CD4-positive, alpha-beta T cell (primary cell): ENCODE measurements around the gene PLPPR3. TPM values are rescaled to one million over a fixed set of nuclear protein-coding genes. Genes with fewer than 3 reads are reported as not detected.
"Not testable (repeated sequence)": the region's sequence is repeated elsewhere in the genome, so short reads cannot be mapped to it uniquely, and the experiment has no call there.

Source experiments
- ATAC-seq: fragments of 200-7000 bp; cut with Tn5 transposase; one replicate; pipeline ENCODE4 v1.10.0; 2022; ENCODE audit warnings: mild to moderate bottlenecking; ENCODE audit not compliant: poor library complexity
- CTCF ChIA-PET: fragments of 350-600 bp; sonication (Branson Sonifier 250); formaldehyde crosslinking; loops from one replicate; lab custom pipeline; 2021; ENCODE audit warnings: antibody characterized with exemption, inconsistent platforms; lab: Charles Lee
- POLR2A ChIA-PET: fragments of 350-600 bp; sonication (Branson Sonifier 250); formaldehyde crosslinking; loops from one replicate; lab custom pipeline; 2021; ENCODE audit warnings: antibody characterized with exemption, inconsistent platforms; lab: Charles Lee
- DNase-seq, 14 experiments: peaks; one replicate each; pipeline ENCODE4 v3.0.0-alpha.2; 2013 to 2020; ENCODE audit warnings: mixed read lengths in 2 of 14
- H3K27ac ChIP-seq, 2 donors: one replicate each; pipeline versions ENCODE4 v1.5.1 to v1.7.0; 2013; ENCODE audit warnings: low read length in 2 of 2, low read depth in 1 of 2, mild to moderate bottlenecking in 1 of 2
- H3K27me3 ChIP-seq, 2 experiments: 1 replicate in 1 of 2; 2 replicates in 1 of 2; pipeline versions ENCODE4 v1.6.1 to v1.7.0; 2013; ENCODE audit warnings: low read length in 2 of 2, control low read depth in 1 of 2, mild to moderate bottlenecking in 1 of 2, moderate library complexity in 1 of 2; ENCODE audit not compliant: insufficient read depth in 2 of 2, control insufficient read depth in 1 of 2
- H3K36me3 ChIP-seq: one replicate; pipeline ENCODE4 v1.6.1; 2013; ENCODE audit warnings: low read length, control low read depth; ENCODE audit not compliant: insufficient read depth
- H3K4me1 ChIP-seq: one replicate; pipeline ENCODE4 v1.6.1; 2013; ENCODE audit warnings: low read length, control low read depth; ENCODE audit not compliant: insufficient read depth
- H3K4me3 ChIP-seq: one replicate; pipeline ENCODE4 v1.5.1; 2013; ENCODE audit warnings: mild to moderate bottlenecking, low read length, moderate library complexity
- H3K9me3 ChIP-seq, 2 experiments: 1 replicate in 1 of 2; 2 replicates in 1 of 2; pipeline versions ENCODE4 v1.6.1 to v1.7.0; 2013; ENCODE audit warnings: low read length in 2 of 2, mild to moderate bottlenecking in 2 of 2, control low read depth in 1 of 2, moderate library complexity in 1 of 2; ENCODE audit not compliant: control insufficient read depth in 1 of 2, insufficient read depth in 1 of 2
- H3K27ac Mint-ChIP-seq: one replicate; pipeline ENCODE4 v1.8.0; 2020; ENCODE audit warnings: mixed read lengths
- H3K27me3 Mint-ChIP-seq: one replicate; pipeline ENCODE4 v1.8.0; 2021; ENCODE audit warnings: mixed read lengths
- H3K36me3 Mint-ChIP-seq: one replicate; pipeline ENCODE4 v1.8.0; 2021; ENCODE audit warnings: low read depth, mixed read lengths
- H3K4me1 Mint-ChIP-seq: one replicate; pipeline ENCODE4 v1.8.0; 2021; ENCODE audit warnings: low read depth, mixed read lengths
- H3K4me3 Mint-ChIP-seq: one replicate; pipeline ENCODE4 v1.8.0; 2020; ENCODE audit warnings: mild to moderate bottlenecking, mixed read lengths
- H3K9me3 Mint-ChIP-seq: one replicate; pipeline ENCODE4 v1.8.0; 2020; ENCODE audit warnings: mixed read lengths
- intact Hi-C, 2 experiments: fragments of 100-400 bp; cut with DNase I in 1 of 2; cut with micrococcal nuclease in 1 of 2; formaldehyde crosslinking; loops; one replicate each; pipeline versions ENCODE4 v1.15.1 to v1.9.0; 2023 to 2025; cut with DNase I, micrococcal nuclease
- total RNA-seq, 174 experiments: library from RNA in 2 of 174; stranded (reverse) in 2 of 174; gene quantifications; one replicate each; pipeline ENCODE4 v1.2.3 and lab custom pipeline; 2021 to 2026
- TF ChIP-seq, protein P1 (sequence below): fragments of 200-600 bp; IDR thresholded peaks from one replicate; pipeline ENCODE4 v1.8.0; 2022; ENCODE audit warnings: antibody characterized with exemption, mild to moderate bottlenecking

The PLPPR3 gene
- total RNA-seq, 2 experiments from 2014 or later: not detected

DNA sequence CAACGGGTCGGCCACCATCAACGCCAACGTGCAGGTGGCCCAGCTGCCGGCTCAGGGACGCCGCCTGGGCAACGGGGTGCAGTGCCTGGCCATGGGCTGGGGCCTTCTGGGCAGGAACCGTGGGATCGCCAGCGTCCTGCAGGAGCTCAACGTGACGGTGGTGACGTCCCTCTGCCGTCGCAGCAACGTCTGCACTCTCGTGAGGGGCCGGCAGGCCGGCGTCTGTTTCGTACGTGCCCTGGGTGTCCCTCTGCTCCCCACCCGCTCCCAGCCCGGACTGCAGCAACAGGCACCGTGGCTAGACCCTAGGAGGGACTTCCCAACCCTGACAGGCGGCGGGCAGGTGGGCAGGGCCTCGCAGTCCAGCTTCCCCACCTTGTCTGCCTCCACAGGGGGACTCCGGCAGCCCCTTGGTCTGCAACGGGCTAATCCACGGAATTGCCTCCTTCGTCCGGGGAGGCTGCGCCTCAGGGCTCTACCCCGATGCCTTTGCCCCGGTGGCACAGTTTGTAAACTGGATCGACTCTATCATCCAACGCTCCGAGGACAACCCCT is 33.9 kb upstream of the PLPPR3 start:
- Mint-ChIP-seq H3K36me3 (no peaks in the 10 kb centered on the region), H3K9me3 (no peaks in the 10 kb centered on the region), H3K27ac (no peak overlapping the region), H3K4me3 (no peak overlapping the region), H3K27me3 (peaks cover 13% of the 10 kb centered on the region), H3K4me1 (no peaks in the 10 kb centered on the region)
- CTCF ChIA-PET: interaction anchor here (2.1 kb wide), 1 partner anchor 128 kb away, joined by 5 read pairs; the partner anchor contains the start of gene WDR18
- intact Hi-C loops: no loop called here
- TF ChIP-seq, protein P1, sequence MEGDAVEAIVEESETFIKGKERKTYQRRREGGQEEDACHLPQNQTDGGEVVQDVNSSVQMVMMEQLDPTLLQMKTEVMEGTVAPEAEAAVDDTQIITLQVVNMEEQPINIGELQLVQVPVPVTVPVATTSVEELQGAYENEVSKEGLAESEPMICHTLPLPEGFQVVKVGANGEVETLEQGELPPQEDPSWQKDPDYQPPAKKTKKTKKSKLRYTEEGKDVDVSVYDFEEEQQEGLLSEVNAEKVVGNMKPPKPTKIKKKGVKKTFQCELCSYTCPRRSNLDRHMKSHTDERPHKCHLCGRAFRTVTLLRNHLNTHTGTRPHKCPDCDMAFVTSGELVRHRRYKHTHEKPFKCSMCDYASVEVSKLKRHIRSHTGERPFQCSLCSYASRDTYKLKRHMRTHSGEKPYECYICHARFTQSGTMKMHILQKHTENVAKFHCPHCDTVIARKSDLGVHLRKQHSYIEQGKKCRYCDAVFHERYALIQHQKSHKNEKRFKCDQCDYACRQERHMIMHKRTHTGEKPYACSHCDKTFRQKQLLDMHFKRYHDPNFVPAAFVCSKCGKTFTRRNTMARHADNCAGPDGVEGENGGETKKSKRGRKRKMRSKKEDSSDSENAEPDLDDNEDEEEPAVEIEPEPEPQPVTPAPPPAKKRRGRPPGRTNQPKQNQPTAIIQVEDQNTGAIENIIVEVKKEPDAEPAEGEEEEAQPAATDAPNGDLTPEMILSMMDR: no peak
- POLR2A ChIA-PET: interaction anchor here (0.8 kb wide), 1 partner anchor 58 kb away, joined by 4 read pairs; no protein-coding TSS in a partner anchor
- Histone ChIP-seq H3K36me3 (no peaks in the 10 kb centered on the region), H3K9me3 (peaks cover 0 to 7% of the 10 kb centered on the region in 2 experiments), H3K4me1 (peaks cover 21% of the 10 kb centered on the region), H3K27ac (no peak overlapping the region), H3K4me3 (no peak overlapping the region), H3K27me3 (peaks cover 25 to 32% of the 10 kb centered on the region in 2 experiments)
- DNase-seq (peak in 1 of 14 experiments; percentile 37), ATAC-seq (no peak)

DNA sequence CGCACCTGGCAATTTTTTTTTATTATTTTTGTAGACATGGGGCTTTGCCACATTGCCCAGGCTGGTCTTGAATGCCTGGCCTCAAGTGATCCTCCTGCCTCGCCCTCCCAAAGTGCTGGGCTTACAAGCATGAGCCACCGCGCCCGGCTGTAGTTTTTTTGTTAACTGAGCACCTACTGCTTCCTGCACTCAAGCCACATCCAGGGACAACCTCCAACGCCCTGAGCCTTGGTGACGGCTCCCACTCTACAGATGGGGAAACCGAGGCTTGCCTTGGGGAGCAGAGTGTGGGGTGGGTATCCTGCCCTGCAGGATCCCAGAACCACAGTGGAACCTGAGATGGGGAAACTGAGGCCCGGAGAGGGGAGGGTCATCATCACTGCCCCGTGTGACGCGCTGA is 33.4 kb upstream of the PLPPR3 start:
- Mint-ChIP-seq H3K27me3 (peaks cover 17% of the 10 kb centered on the region), H3K4me1 (no peaks in the 10 kb centered on the region), H3K36me3 (no peaks in the 10 kb centered on the region), H3K27ac (no peak overlapping the region), H3K4me3 (no peak overlapping the region), H3K9me3 (no peaks in the 10 kb centered on the region)
- ChIA-PET POLR2A (no interaction called here), CTCF (interaction anchor here (1.1 kb wide), 1 partner anchor 172 kb away, joined by 3 read pairs; no protein-coding TSS in a partner anchor)
- Histone ChIP-seq H3K36me3 (no peaks in the 10 kb centered on the region), H3K27ac (no peak overlapping the region), H3K27me3 (peaks cover 28 to 37% of the 10 kb centered on the region in 2 experiments), H3K9me3 (peaks cover 0 to 7% of the 10 kb centered on the region in 2 experiments), H3K4me3 (no peak overlapping the region), H3K4me1 (peaks cover 18% of the 10 kb centered on the region)
- DNase-seq: no peak
- TF ChIP-seq, protein P1: no peak
- no peak for ATAC-seq
- intact Hi-C loops: no loop called here

DNA sequence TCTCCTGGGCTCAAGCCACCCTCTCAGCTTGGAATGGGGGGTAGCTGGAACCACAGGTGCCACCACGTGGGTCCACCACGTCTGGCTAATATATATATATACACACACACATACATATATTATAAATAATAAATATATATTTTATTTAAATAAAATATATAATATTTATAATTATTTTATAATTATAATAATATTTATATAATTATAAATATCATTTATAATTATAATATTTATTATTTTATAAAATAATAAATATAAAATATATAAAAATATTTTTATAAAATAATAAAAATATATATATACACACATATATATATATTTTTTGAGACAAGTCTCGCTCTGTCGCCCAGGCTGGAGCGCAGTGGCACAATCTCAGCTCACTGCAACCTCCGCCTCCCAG is 32.8 kb upstream of the PLPPR3 start:
- intact Hi-C loops: no loop called here
- ChIA-PET POLR2A (no interaction called here), CTCF (interaction anchor here (1.1 kb wide), 1 partner anchor 173 kb away, joined by 3 read pairs; no protein-coding TSS in a partner anchor)
- H3K4me1 ChIP-seq: peaks cover 12% of the 10 kb centered on the region
- TF ChIP-seq, protein P1: no peak
- no peaks in the 10 kb centered on the region for H3K9me3 Mint-ChIP-seq
- H3K27me3 Mint-ChIP-seq: peaks cover 22% of the 10 kb centered on the region
- H3K27ac Mint-ChIP-seq: no peak overlapping the region
- no peaks in the 10 kb centered on the region for H3K36me3 ChIP-seq
- H3K27ac ChIP-seq: no peak overlapping the region
- H3K27me3 ChIP-seq: peaks cover 24 to 37% of the 10 kb centered on the region in 2 experiments
- peaks cover 0 to 5% of the 10 kb centered on the region in 2 experiments for H3K9me3 ChIP-seq
- no peaks in the 10 kb centered on the region for H3K4me1 Mint-ChIP-seq
- no peak overlapping the region for H3K4me3 Mint-ChIP-seq
- H3K36me3 Mint-ChIP-seq: no peaks in the 10 kb centered on the region
- H3K4me3 ChIP-seq: no peak overlapping the region
- no peak for ATAC-seq
- DNase-seq: no peak

DNA sequence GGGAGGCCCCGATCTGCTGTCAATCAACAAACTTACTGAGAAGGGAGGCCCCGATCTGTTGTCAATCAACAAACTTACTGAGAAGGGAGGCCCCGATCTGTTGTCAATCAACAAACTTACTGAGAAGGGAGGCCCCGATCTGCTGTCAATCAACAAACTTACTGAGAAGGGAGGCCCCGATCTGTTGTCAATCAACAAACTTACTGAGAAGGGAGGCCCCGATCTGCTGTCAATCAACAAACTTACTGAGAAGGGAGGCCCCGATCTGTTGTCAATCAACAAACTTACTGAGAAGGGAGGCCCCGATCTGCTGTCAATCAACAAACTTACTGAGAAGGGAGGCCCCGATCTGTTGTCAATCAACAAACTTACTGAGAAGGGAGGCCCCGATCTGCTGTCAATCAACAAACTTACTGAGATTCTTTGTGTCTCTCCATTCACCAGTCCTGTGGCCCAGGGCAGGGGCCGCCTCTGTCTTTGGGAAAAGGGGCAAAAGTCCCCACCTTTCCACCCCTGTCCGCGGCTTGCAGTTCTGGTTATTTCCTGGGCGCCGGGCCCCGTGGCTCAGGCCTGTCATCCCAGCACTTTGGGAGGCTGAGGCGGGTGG is 32.0 kb upstream of the PLPPR3 start:
- H3K27ac ChIP-seq, H3K36me3 ChIP-seq, DNase-seq, POLR2A ChIA-PET, H3K4me3 ChIP-seq, H3K9me3 ChIP-seq, H3K4me3 Mint-ChIP-seq, H3K27ac Mint-ChIP-seq, intact Hi-C loops, CTCF ChIA-PET, H3K9me3 Mint-ChIP-seq, H3K36me3 Mint-ChIP-seq, H3K4me1 ChIP-seq, H3K4me1 Mint-ChIP-seq, ATAC-seq: not testable (repeated sequence)
- H3K27me3 ChIP-seq: peaks cover 23 to 31% of the 10 kb centered on the region in 2 experiments
- H3K27me3 Mint-ChIP-seq: peaks cover 29% of the 10 kb centered on the region
